ENCODE results near the gene RANBP3.
A peak's percentile ranks its signal among the peaks of the same experiment; 100 is the strongest.
"Not testable (repeated sequence)": the region's sequence is repeated elsewhere in the genome, so short reads cannot be mapped to it uniquely, and the experiment has no call there.

RANBP3 gene, protein sequence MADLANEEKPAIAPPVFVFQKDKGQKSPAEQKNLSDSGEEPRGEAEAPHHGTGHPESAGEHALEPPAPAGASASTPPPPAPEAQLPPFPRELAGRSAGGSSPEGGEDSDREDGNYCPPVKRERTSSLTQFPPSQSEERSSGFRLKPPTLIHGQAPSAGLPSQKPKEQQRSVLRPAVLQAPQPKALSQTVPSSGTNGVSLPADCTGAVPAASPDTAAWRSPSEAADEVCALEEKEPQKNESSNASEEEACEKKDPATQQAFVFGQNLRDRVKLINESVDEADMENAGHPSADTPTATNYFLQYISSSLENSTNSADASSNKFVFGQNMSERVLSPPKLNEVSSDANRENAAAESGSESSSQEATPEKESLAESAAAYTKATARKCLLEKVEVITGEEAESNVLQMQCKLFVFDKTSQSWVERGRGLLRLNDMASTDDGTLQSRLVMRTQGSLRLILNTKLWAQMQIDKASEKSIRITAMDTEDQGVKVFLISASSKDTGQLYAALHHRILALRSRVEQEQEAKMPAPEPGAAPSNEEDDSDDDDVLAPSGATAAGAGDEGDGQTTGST

DNA sequence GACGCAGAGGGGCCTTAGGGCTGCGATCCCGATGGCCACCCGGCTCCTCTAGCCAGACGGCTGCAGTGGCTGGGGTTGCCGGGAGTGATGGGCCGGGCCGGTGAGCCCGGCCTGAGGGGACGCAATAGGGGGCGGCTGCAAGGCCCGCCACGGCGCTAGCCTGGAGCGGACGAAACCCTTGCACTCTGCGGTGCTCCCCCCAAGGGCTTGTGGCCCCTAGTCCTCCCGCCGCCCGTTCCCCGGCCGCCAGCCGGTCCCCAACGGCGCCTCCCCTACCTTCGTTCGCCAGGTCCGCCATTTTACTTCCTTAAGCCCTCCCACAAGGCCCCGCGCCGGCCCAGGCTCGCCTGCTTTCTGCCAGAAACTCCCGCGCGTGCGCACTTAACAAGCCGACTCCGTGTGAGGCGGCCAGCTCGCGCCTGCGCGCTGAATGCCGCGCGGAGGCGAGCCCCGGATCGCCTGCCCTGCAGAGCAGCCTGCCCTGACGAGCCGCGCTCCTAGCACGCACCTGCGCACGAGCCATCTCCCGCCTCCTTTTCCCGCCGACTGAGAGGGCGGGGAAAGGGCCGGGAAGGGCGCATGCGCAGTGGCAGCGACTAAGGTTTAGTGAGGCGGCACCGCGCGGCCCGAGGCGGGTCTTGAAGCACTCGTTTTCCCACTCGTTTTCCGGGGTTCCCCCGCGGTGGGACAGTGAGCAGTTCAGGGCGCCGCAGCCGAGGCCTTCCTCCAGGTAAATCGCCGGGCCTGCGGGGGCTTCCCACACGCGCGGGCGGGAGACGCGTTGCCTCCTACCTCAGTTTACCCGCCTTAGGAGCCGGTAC lies at the start of gene RANBP3:
RANBP3 (minus strand) TSS at position 356 of the 821 bp plus-strand sequence; CDS start at position 298, 58 bp downstream.
- DNase-seq (ENCODE audit: low read depth): peak; percentile 85

DNA sequence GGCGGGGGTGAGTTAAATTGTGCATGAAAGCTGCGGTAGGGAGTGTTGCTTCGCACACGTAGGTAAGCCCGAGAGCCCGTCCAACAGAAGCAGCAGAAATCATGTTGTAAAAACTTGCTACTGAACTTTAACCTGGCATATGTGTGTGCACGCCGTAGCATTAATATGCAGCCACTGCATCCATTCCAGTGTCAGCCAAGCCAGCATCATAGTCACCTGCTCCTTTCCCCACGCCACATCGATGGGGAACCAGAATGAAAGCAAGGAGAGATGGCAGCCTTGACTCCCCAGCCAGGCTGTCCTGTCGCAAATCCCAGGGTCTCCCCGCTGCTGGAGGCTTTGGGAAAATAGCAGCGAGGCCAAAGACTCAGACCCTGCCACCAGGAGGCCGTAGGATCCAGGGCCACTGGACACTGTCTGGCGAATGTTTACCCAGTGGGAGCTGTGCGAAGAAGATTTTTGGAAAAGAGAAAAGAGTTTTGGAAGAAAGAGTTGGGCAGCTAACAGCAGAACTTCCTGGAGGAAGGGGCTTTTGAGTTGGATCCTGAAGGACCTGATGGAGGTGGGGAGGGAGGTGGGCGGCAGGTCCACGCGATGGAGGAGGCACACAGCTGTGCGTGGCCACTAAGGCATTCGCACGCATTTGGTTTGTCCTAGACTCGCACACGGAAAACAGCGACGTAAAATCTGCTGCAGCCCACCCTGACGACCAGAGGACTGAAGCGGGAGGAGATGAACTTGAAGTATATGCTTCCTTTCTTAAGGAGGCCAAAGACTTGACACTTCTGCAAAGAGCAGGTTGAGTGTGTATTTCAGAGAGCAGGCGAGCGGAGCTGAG lies 48.7 kb upstream of the RANBP3 start:
- no peak for DNase-seq (ENCODE audit: low read depth)

DNA sequence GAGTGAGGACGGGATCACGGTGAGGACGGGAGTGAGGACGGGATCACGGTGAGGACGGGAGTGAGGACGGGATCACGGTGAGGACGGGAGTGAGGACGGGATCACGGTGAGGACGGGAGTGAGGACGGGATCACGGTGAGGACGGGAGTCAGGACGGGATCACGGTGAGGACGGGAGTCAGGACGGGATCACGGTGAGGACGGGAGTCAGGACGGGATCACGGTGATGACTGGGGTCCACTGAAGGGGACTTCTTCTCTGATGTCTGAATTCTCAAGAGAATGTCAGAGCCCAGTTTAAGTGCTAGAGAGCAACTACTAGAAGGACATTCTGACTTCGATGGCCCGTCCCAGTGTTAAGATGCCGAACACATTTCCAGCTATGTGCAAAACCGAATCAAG lies 46.8 kb upstream of the RANBP3 start:
- not testable (repeated sequence) for DNase-seq (ENCODE audit: low read depth)

DNA sequence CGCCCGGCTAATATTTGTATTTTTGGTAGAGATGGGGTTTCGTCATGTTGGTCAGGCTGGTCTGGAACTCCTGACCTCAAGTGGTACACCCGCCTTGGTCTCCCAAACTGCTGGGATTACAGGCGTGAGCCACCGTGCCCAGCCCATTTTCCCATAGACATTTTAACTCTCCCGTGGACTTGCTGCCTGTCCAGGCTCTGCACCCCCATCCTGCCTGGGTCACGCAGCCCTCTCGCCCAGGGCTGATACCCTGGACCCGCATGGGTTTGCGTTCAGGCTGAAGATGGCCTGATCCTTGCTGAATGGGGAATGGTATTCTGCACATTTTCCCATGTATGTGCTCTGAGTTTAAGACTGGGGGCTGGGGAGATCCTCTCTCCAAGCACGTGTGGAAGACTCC lies 46.0 kb upstream of the RANBP3 start:
- DNase-seq (ENCODE audit: low read depth): no peak

DNA sequence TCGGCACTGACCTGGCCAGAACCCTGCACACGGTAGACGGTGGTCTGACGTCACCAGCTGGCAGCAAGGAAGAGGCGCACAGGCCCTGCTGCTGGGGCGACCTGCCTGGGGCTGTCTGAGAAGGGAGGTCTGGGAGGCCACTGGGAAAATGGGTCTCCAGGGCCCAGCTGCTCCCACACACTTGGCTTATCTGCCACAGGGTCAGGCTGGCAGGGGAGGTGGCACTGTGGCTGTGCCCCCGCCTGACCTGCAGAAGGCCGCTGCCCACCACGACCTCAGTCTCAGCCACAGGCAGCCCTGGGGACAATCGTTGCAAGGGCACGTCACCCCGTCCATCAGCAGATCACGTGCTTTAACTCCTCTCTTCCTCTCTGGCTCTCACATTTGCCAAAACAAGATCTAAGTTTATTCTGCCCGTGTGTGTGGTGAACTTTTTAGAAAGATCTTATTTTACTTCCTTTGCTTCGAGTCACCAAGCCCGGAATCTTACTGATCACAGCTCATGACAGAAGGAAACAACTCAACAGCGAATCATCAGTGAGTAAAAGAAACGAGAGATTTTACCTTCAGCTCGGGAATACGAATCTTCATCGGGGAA lies 45.2 kb upstream of the RANBP3 start:
- DNase-seq (ENCODE audit: low read depth): no peak

DNA sequence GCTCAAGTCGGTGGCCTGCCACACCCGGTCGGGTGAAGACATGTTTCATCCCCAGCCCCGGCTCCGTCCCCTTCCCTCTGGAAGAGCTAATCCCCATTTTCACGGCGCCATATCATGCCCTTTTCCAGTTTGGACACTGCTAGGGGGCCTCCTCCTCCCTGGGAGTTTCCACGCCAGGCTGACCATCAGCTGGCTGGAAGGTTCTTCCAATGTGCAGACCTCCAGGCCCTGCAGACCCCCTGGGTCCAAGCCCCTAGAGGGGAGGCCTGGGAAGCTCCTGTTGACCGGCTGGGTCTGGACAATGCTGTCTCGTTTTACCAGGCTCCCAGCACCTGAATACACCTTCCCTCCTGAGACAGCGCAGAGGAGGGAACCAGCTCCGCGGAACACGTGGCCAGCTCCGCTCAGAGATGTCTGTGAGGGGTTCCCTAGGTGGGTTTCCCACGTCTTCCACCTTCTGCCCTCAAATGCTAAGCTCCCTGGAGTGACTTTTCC lies 44.7 kb upstream of the RANBP3 start:
- no peak for DNase-seq (ENCODE audit: low read depth)

DNA sequence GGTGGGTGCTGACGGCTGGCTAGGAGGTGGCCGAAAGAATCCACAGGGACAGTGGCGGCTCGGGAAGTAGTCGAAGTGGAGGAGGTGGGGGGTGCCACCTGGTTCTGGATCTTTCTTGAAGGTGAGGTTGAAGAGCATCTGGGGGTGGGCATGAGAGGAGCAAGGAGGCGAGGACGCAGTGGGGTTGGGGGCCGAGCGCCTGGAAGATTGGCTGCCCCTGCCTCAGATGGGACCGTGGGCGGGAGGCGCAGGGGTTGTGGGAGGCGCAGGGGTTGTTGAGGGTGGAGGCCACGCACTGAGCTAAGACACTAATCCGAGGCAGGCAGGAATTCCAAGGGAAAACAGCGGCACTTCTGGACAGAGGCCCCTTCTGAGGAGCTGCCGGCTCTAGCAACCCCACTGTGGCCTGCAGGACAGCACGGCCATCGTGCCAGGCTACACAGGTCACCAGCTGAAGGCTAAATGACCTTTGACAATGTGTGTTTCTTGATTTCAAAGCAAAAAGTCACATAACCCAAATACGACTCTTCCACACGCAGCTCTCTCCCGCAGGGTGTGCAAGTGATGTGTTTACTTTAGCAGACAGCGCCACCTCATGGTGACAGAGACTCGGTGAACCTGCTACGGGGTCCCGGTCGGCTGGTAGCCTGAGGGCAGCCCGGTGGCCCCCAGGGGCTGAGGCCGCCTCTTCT lies 44.1 kb upstream of the RANBP3 start:
- DNase-seq (ENCODE audit: low read depth): peak; percentile 58

DNA sequence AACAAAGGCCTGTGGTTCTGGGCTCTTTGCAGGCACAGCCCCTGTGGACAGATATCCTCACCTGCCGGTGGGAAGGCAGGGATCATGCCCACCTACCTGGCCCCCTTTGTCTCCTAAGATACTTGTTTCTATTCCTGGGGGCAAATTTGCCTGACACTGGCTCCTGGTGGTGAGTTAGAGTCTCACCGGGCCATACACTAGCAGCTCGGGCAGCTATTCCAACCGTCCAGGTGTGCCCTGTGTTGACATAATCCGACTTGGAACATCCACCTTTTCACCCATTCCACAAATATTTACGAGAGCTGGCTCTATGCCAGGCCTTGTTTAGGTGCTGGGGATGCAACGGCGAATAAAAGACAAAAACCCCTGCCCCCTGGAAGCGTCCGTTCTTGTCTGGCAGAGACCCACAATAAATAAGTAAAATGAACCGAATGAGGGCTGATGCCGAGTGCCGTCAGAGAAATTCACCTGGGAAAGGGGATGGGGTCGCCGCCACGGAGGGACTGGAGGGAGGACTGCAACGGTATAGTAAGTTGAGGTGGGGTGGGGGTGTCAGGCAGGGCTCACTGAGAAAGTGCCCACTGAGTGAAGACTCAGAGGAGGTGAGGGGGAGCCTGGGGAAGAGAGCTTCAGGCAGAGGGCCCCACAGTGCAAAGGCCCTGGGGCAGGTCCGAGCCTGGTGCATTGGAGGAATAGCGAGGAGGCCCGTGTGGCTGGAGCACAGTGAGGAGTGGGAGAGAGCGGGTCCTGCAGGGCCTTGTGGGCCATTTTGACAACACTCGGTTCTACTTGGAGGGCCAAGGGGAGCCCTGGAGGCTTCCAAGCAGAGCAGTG lies 43.2 kb upstream of the RANBP3 start:
- no peak for DNase-seq (ENCODE audit: low read depth)

DNA sequence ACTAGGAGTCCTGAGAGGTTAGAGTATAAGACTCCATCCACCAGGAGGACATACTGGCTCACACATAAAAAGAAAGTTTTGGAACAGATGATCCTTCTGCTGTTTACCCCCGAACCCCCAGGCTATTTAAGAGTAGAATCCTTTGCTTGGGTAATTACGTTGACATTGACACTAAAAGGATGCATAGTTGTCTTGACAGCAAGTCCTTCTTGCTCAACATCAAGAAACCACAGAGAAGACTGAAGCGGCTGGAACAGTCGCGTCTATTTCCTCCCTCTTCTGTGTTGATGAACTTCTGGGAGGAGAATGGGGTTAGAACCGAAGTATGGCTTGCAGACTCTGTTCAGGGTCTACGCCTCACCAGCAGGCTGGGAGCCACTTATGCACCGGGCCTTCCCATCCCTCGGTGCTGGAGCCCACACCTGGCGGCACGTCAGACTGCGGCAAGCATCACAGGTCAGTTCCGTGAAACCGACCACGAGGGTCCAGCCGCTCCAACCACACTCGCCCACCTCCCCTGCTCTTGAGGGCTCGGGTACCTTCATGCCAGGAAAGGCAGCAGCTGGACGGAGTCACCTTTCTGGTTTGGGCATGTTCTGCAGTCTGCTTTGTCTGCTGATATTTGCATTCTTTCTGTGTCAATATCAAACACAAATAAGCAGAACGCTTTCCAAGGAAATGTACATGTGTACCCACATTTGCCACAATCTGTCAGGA lies 42.4 kb upstream of the RANBP3 start:
- no peak for DNase-seq (ENCODE audit: low read depth)

DNA sequence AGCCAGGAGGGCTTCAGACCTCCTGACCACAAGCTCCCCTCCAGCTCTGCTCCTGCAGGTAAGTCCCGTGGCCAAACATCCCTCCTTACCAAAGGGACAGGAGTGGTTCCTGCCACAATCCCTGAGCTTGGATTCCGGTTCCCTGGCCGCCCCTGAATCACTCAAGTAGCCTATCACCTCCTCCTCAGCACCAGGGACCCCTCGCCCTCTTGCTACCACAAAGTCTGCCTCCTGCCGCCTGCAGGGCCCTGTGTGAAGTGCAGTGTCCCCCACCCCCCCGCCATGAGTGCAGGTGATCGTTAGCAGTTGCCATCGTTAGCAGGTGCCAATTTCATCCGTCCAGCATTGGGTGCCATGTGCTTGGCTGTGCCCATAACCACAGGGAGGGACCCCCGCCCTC lies 40.8 kb upstream of the RANBP3 start:
- DNase-seq (ENCODE audit: low read depth): no peak

DNA sequence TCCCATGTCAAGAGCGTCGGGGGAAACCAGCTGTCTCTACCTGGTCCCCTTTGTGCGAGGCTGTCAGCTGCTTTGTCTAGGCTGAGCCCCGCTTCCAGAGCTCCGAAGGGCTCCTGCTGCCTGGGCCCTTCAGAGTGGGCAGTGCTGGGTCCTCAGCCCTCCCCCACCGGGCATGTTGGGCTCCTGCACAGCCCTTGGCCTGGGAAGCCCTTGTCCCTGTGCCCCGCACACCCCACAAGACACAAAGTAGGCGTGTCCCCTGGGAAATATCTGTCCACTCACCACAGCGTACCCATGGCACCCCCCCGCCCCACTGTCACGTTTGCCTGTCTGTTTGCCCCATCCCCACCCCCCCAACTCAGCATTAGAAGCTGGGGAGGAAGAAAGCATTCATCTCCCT lies 39.6 kb upstream of the RANBP3 start:
- no peak for DNase-seq (ENCODE audit: low read depth)

DNA sequence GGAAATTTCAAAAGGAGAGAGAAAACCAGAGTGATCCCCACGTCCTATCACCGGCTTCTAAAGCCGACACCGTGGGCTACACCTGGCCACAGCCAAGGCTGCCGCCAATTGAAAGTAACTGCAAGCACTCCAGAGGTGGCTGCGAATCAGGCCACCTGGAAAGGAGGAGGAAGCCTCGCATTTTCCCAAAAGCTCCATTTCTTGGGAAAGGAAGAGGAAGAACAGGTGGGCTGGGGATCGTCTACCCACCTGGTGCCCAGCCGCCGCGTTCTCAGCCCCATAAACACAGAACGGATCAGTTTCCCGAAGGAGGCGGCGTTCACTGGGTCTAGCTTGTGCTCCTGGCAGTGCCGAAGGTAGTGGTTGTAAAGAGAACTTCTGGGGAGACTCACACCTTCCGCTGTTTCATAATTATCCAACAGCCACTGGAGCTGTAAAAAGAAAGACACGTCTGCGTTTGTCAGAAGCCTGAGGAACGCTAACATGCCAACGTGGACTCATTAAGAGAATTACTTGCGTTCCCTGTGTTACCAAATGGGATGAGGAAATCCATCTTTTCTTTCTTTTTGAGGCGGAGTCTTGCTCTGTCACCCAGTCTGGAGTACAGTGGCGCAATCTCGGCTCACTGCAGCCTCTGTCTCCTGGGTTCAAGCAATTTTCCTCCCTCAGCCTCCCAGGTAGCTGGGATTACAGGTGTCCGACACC lies 38.1 kb upstream of the RANBP3 start:
- DNase-seq (ENCODE audit: low read depth): no peak

DNA sequence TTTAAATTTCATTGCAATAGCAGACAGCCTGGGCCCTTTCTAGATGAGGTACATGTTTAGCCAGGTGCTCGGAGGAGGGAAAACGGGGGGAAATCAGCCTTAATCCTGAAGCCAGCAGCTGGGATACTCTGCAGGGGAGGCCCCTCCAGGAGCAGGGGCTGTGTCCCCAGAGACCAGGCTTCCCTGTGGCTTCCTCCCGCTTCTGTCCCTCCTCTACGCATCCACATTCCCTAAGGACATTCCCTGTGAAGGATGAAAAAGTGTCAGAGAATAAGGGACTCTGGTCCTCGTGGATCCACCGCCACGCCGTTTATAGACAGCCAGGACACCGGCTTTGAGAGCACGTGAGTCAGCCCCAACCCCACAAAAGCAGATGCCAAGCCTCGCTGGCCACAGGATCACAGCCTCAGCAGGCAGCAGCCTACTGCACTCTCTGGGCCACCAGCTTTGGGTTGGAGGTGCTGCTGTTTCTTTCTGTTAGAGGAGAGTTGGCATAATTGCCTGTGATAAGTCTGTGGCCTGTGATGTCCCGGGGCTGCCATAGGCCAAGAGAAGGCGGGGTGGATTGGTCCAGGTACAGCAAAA lies 36.7 kb upstream of the RANBP3 start:
- DNase-seq (ENCODE audit: low read depth): no peak

DNA sequence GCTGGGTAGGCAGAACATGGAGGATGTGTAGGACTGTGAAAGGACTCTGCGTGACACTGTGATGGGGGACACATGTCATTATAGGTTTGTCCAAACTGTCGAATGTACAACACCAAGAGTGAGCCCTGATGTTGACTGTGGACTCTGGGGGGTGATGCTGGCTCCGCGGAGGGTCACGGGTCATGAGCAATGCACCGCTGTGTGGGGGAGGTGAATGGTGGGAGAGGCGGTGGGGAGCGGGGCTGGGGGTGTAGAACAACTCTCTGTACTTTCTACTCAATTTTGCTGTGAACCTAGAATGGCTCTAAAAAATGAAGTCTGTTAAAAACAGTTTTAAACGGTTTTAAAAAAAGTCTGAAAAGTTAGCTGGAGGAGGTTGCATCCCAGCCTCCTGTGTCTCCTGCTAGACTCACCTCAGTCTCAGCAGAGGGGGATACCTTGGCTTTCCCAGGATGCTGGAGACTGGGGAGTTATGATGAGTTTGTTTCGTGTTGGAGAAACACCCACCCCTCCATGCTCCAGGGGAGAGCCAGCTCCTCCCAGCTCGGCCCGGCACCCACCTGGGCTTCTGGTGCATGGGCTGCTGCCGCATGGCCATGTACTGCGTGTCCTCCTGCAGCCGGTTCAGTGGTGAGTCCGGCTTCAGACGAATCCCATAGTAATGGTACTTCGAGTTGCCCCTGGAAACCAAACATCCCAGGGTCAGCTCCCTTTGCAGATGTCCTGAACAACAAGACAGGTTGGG lies 34.7 kb upstream of the RANBP3 start:
- no peak for DNase-seq (ENCODE audit: low read depth)

DNA sequence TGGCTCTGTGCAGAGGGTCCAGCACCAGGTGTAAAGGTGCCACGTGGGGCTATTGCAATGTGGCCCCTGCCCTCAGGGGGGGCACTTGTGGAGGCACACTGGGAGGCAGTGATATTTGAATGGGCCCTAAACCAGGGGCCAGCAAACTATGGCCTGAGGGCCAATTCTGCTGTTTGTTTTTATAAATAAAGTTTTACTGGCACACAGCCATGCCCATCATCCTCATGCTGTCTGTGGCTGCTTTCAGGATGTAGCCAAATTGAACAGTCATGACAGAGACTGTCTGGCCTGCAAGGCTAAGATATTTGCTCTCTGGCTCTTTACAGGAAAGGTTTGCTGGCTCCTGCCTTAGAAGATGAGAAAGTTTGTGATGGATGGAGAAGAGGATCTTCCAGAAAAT lies 33.9 kb upstream of the RANBP3 start:
- DNase-seq (ENCODE audit: low read depth): no peak

DNA sequence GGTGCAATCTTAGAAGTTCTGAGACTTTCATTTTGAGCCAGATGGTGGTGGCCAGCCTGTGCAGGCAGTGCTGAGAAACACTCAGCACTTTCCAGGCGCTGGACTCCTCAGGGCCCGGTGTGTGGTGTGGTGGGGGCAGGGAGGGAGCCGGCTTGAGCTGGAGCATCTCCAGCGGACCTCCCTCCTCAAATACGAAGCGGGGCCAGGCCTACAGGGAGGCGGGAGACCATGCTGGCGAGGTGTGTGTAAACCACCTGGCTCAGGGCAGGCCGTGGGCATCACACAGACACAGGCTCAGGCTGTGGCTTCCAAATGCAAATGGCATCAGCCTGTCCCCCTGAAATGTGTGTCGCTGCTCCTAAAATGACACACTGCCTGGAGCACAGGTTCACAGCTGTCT lies 33.3 kb upstream of the RANBP3 start:
- no peak for DNase-seq (ENCODE audit: low read depth)

DNA sequence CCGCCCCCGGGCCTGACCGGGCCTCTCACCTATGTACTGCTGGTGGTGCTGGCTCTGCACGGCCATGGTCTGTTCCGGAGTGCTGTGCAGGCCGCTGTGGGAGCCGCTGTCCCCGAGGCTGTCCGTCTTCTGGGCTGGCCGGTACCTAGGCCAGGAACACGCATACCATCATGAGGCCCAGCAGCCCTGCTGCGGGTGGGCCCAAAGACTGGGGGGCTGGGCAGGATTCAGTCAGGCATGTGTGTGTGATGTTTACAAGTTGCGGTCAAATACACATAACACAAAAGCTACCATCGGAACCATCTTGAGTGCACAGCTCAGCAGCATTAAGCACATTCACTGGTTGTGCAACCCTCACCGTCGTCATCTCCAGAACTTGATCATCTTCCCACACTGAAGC lies 32.2 kb upstream of the RANBP3 start:
- no peak for DNase-seq (ENCODE audit: low read depth)

DNA sequence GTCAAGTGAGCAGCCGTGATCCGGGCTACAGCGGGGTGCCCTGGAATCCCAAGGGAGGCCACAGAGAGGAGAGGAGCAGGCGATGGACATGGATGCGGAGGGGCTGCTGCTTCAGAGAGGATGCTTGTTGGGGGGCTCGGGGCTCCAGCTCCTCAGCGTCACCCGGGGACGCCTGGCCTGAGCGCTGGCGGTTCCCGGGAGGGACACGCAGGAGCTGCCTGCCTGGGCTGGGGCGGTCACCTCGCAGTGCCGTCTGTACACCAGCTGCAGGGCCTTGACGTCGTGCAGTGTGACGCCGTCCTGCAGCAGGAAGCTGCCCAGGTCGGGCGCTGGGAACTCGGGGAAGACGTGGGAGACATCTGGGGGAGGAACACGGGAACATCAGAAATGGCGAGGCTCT lies 29.9 kb upstream of the RANBP3 start:
- no peak for DNase-seq (ENCODE audit: low read depth)
